ENCODE data around the gene EIF2AK2.

EIF2AK2 gene

GRCh38 chr2:37149626-37150322 is 7.0 kb downstream of the EIF2AK2 start:
- no peak for TF ChIP-seq CTCF (IDR thresholded peaks at IDR 0.05; ENCODE audit: control insufficient read depth, insufficient read depth, low read depth, low read length, missing control alignments)
- no peak for DNase-seq (ENCODE audit: low read depth)
- no peak overlapping the region for H3K4me3 ChIP-seq (ENCODE audit: control insufficient read depth, low read depth, low read length)

GRCh38 chr2:37148325-37148724 is 8.5 kb downstream of the EIF2AK2 start:
- no peak overlapping the region for H3K4me3 ChIP-seq (ENCODE audit: control insufficient read depth, low read depth, low read length)
- TF ChIP-seq CTCF (IDR thresholded peaks at IDR 0.05; ENCODE audit: control insufficient read depth, insufficient read depth, low read depth, low read length, missing control alignments), result no peak
- no peak for DNase-seq (ENCODE audit: low read depth)

- no peak overlapping the region for H3K4me3 ChIP-seq (ENCODE audit: control insufficient read depth, low read depth, low read length)
- no peak for DNase-seq (ENCODE audit: low read depth)
- TF ChIP-seq CTCF (IDR thresholded peaks at IDR 0.05; ENCODE audit: control insufficient read depth, insufficient read depth, low read depth, low read length, missing control alignments), result no peak
These were observed 10.7 kb downstream of the EIF2AK2 start for GRCh38 chr2:37146062-37146461.

- no peak for TF ChIP-seq CTCF (IDR thresholded peaks at IDR 0.05; ENCODE audit: control insufficient read depth, insufficient read depth, low read depth, low read length, missing control alignments)
- H3K4me3 ChIP-seq (ENCODE audit: control insufficient read depth, low read depth, low read length), result no peak overlapping the region
- DNase-seq (ENCODE audit: low read depth), result peak; percentile 5
These were observed 12.8 kb downstream of the EIF2AK2 start for GRCh38 chr2:37143974-37144373.

GRCh38 chr2:37142546-37142945 is 14.2 kb downstream of the EIF2AK2 start:
- no peak for DNase-seq (ENCODE audit: low read depth)
- peak; percentile 12 for TF ChIP-seq CTCF (IDR thresholded peaks at IDR 0.05; ENCODE audit: control insufficient read depth, insufficient read depth, low read depth, low read length, missing control alignments)
- no peak overlapping the region for H3K4me3 ChIP-seq (ENCODE audit: control insufficient read depth, low read depth, low read length)

- H3K4me3 ChIP-seq (ENCODE audit: control insufficient read depth, low read depth, low read length), result no peak overlapping the region
- no peak for TF ChIP-seq CTCF (IDR thresholded peaks at IDR 0.05; ENCODE audit: control insufficient read depth, insufficient read depth, low read depth, low read length, missing control alignments)
- no peak for DNase-seq (ENCODE audit: low read depth)
These were observed 23.9 kb downstream of the EIF2AK2 start for GRCh38 chr2:37132914-37133313.
